GM12878 (cell line): ENCODE data around the gene PKD1.
"Not testable (repeated sequence)": the region's sequence is repeated elsewhere in the genome, so short reads cannot be mapped to it uniquely, and the experiment has no call there.

ENCODE experiments used
- ATF7 ChIP-seq: fragments of 450-650 bp; IDR thresholded peaks from 2 replicates; pipeline ENCODE4 v1.6.1; 2016; ENCODE audit warnings: low read depth, mild to moderate bottlenecking
- EZH2 ChIP-seq: IDR thresholded peaks from 2 replicates; pipeline ENCODE4 v1.6.1; 2012; ENCODE audit warnings: low read depth, mild to moderate bottlenecking, control low read depth, inconsistent platforms, low read length, borderline replicate concordance; ENCODE audit not compliant: control insufficient read depth
- HCFC1 ChIP-seq: fragments of 150-350 bp; IDR thresholded peaks from 2 replicates; pipeline ENCODE4 v1.6.1; 2014; ENCODE audit warnings: low read length
- MAX ChIP-seq: IDR thresholded peaks from 2 replicates; pipeline ENCODE4 v1.6.1; 2012; ENCODE audit warnings: low read depth, low read length, improper control_type of control experiment
- SP1 ChIP-seq: IDR thresholded peaks from one replicate; pipeline ENCODE4 v1.6.1; 2011; ENCODE audit warnings: low read depth, low read length
- TF ChIP-seq, protein P1 (sequence below): IDR thresholded peaks from 2 replicates; pipeline ENCODE4 v1.6.1; 2011; ENCODE audit warnings: low read depth, mild to moderate bottlenecking, low read length, moderate library complexity, borderline replicate concordance; ENCODE audit errors: extremely low read depth
- TF ChIP-seq, protein P2 (sequence below), 3 experiments: IDR thresholded peaks in 2 of 3; conservative IDR thresholded peaks in 1 of 3; 2 replicates each; pipeline ENCODE4 v1.5.1; 2011; ENCODE audit warnings: low read depth in 3 of 3, low read length in 3 of 3, mild to moderate bottlenecking in 3 of 3, control low read depth in 2 of 3, moderate library complexity in 2 of 3, inconsistent platforms in 1 of 3, mixed read lengths in 1 of 3; ENCODE audit not compliant: control insufficient read depth in 2 of 3, insufficient read depth in 1 of 3; ENCODE audit errors: extremely low read depth in 1 of 3

DNA sequence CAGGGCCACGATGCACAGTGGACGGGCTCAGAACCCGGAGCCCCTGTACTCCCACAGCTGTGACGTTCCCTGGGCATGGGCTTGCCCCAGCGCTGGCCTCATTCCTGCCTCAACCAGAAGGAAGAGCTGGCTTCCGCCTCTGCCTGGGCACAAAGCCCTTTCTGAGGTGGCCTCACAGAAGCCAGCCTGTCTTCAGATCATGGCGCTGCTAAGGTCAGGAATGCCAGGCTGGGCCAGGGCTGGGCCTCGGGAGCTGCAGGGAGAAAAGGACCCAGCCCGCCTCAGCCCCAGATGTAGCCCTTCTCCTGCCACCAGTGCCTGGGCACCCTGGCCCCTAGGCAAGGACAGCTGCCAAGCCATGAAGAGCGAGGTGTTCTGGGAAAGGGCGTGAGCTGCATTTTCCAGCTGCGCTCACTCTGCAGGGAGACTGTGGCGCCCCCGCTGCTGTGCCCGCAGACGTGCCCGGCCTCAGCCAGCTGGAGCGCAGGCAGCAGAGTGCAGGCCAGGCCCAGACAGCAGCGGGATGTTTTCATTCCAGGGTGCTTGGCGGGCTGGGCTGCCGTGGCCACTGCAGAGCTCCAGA, 9.4 kb downstream of the PKD1 start:
- TF ChIP-seq, protein P1, sequence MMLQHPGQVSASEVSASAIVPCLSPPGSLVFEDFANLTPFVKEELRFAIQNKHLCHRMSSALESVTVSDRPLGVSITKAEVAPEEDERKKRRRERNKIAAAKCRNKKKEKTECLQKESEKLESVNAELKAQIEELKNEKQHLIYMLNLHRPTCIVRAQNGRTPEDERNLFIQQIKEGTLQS = not testable (repeated sequence)
- not testable (repeated sequence) for TF ChIP-seq HCFC1, ATF7, EZH2, MAX, SP1
- TF ChIP-seq, protein P2, sequence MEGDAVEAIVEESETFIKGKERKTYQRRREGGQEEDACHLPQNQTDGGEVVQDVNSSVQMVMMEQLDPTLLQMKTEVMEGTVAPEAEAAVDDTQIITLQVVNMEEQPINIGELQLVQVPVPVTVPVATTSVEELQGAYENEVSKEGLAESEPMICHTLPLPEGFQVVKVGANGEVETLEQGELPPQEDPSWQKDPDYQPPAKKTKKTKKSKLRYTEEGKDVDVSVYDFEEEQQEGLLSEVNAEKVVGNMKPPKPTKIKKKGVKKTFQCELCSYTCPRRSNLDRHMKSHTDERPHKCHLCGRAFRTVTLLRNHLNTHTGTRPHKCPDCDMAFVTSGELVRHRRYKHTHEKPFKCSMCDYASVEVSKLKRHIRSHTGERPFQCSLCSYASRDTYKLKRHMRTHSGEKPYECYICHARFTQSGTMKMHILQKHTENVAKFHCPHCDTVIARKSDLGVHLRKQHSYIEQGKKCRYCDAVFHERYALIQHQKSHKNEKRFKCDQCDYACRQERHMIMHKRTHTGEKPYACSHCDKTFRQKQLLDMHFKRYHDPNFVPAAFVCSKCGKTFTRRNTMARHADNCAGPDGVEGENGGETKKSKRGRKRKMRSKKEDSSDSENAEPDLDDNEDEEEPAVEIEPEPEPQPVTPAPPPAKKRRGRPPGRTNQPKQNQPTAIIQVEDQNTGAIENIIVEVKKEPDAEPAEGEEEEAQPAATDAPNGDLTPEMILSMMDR (IDR thresholded peaks at IDR 0.05 in 2 of 3, conservative IDR thresholded peaks at IDR 0.05 in 1 of 3; ENCODE audit: control insufficient read depth in 2 of 3, extremely low read depth in 1 of 3, insufficient read depth in 1 of 3, low read depth in 3 of 3, low read length in 3 of 3) = not testable (repeated sequence)
